Measurements from ENCODE around the gene KRTAP19-8.

DNA sequence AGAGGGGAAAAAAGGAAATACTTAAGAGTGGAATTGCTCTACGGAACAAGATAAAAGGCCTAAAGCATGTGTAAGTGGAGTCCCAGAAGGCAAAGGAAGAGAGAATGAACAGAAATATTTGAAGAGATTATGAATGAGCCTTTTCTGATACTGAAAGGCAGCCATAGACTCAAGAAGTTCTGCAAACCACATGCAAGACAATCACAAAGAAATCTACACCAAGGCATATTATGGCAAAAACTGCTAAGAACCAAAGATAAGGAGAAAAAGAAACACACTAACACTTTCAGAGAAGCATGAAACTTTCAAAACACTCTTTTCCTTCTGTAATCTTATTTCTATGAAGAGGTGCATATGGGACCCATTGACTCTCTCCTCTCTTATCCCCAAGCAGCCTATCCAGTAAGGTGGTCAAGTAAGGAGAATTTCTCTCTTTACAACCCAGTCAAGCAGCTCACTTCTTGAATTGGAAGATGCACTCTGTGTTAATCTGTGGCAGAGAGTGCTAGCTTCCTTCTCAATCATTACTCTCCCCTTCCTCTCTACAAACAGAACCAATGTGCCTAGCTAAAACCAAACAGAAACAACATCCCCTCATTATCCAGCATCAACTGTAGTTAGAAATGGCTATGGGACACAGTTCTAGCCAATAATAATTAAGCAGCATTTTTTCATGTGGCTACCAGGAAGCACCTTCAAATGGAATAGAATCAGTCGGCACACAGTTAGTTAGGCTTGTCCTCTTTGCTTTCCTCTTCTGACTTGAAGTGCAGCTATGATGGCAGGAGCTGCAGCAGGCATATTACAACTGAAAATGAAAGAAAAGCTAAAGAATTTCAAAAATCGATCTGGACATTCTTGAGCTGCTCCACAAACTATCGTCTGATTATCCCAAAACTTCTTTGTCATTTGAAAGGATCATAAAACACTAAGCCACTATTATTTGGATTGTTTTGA lies 25.9 kb downstream of the KRTAP19-8 start:
- TF ChIP-seq POLR2A (IDR thresholded peaks at IDR 0.05) = no peak
- TF ChIP-seq, protein P1, sequence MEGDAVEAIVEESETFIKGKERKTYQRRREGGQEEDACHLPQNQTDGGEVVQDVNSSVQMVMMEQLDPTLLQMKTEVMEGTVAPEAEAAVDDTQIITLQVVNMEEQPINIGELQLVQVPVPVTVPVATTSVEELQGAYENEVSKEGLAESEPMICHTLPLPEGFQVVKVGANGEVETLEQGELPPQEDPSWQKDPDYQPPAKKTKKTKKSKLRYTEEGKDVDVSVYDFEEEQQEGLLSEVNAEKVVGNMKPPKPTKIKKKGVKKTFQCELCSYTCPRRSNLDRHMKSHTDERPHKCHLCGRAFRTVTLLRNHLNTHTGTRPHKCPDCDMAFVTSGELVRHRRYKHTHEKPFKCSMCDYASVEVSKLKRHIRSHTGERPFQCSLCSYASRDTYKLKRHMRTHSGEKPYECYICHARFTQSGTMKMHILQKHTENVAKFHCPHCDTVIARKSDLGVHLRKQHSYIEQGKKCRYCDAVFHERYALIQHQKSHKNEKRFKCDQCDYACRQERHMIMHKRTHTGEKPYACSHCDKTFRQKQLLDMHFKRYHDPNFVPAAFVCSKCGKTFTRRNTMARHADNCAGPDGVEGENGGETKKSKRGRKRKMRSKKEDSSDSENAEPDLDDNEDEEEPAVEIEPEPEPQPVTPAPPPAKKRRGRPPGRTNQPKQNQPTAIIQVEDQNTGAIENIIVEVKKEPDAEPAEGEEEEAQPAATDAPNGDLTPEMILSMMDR (IDR thresholded peaks at IDR 0.05) = no peak

Data from uterus (tissue), 2 donors.